HG03097 (cell line): ENCODE measurements around the gene AMY2B.
"Not testable (repeated sequence)": the region's sequence is repeated elsewhere in the genome, so short reads cannot be mapped to it uniquely, and the experiment has no call there.

Experiments used
- ATAC-seq: cut with Tn5 transposase; IDR thresholded peaks from one replicate; pipeline ENCODE4 v1.9.1; 2021; ENCODE audit not compliant: unreplicated experiment, low FRiP score

AMY2B gene

GRCh38 chr1:103571289-103571688 lies at the start of gene AMY2B:
Gene AMY2B (plus strand): TSS chr1:103571589. CDS start chr1:103571603, 14 bp downstream.
- not testable (repeated sequence) for ATAC-seq

- ATAC-seq = no peak
These were observed 48.0 kb upstream of the AMY2B start for GRCh38 chr1:103523346-103523745.

- ATAC-seq = peak; percentile 43
These were observed 46.2 kb upstream of the AMY2B start for GRCh38 chr1:103525114-103525606.

- peak; percentile 71 for ATAC-seq
These were observed 45.5 kb upstream of the AMY2B start, which contains the start of gene RNPC3 for GRCh38 chr1:103525607-103526507. Gene RNPC3 (plus strand): TSS chr1:103525699. CDS start chr1:103526071, 372 bp downstream.

DNA sequence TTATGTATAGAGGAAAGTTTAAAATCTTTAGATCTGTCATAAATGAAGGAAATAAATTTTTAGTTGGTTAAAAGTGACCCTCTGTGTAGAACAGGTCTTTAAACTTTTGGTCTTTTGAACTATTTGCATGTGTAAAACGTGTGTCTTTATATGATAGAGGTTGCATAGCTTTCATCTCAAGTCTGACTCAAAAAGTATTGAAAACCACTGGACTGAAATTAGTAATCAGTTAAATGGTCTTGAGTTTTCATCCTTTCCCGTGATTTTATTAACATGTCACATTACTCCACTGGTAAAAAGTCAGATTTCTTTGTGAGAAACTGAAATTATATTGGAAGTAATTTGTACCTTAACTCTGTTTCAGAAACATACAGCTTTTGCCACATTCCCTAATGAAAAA lies 44.1 kb upstream of the AMY2B start:
- no peak for ATAC-seq

GRCh38 chr1:103529746-103530145 lies 41.6 kb upstream of the AMY2B start:
- ATAC-seq = no peak

DNA sequence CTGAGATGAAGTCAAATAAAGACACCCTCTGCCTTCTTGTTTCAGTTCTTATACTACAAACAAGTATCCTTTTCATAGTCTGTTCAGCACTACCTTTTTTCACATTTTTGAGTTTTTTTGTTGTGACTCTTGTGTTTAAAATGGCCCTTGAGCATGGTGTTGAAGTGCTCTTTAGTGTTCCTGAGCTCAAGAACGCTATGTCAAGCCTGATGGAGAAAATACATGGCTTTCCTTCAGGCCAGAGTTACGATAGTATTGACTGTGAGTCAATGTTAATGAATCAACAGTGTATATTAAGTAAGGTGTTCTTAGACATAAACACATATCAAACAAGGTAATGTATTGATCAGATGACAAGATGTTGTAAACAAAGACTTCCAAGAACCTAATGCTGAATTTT lies 33.2 kb upstream of the AMY2B start:
- ATAC-seq = no peak

DNA sequence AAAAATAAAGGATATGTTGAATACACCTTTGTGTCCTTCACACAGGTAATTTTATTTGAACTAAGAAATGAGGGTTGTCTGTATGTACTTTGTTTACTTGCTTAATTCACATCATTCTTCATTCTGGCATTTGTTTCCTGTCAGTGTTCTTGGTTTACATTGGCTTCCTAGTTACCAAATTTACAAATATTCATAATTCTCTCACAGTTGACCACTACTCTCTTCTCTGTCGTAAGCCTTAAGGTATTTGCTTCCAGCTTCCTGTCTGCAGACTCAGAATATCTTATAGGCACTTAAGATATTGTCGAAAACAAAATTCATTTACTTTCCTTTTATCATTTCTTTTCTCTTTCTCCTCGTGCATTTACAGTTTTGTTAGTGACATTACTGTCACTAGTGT lies 30.0 kb upstream of the AMY2B start:
- ATAC-seq = no peak

GRCh38 chr1:103546496-103546895 lies 24.9 kb upstream of the AMY2B start:
- no peak for ATAC-seq

GRCh38 chr1:103547840-103548239 lies 23.5 kb upstream of the AMY2B start:
- ATAC-seq = no peak

GRCh38 chr1:103560427-103560826 lies 11.0 kb upstream of the AMY2B start:
- ATAC-seq = no peak

- ATAC-seq = not testable (repeated sequence)
These were observed 10.3 kb upstream of the AMY2B start for GRCh38 chr1:103561124-103561523.

DNA sequence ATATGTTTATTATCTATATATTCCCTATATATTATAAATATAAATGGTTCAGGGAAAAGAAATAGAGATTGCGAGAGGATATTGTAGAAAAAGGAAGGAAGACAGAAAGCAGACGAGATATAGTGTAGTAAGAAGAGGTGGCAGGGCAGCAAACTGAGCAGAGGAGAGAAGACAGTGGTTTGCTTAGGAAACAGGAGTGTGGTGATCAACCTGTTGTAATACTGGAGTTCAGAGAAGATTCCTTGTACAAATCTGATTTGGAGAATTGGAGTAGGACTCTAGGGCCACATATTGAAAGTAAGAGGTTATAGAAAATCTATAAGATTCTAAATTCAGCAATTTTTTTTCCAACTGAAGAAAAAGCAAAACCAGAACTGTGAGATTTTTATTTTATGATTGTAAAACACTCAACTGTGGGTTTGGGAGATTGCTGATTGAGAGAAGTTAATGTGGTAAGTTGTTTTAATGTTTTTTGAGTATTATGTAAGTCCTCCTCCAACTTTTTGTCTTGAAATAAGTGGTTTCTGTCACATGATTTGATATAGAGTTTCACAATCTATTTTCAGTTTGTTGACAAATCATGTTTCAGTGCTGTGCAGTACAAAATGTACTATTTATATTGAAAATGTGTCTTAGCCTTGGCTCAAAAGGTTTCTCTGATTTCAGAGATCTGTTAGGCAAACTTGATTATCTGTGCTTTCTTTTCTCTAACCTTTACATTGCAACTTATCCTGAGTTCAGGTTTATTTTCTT lies 9.6 kb upstream of the AMY2B start:
- ATAC-seq = peak; percentile 61

DNA sequence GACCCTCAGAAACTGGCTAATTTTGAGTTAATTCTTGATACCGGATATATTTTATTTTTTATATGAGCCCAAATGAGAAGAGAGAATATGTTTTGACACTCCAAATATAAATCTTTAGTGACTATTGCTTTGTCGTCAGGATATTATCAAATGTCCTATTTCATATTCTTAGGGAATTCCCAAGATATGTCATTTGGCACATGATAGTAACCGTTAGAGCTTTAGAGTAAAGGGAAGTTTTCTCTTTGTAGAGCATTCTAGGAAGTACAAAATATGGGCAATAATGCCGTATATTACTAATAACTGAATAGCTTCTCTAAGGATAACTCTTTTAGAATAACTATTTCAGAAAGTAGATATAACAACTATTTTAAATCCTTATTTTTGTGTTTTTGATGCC lies 8.3 kb upstream of the AMY2B start:
- ATAC-seq = no peak

- no peak for ATAC-seq
These were observed 1.9 kb upstream of the AMY2B start for GRCh38 chr1:103569493-103569892.

- no peak for ATAC-seq
These were observed 4.7 kb downstream of the AMY2B start for GRCh38 chr1:103576065-103576464.

GRCh38 chr1:103576784-103577183 lies 5.4 kb downstream of the AMY2B start:
- ATAC-seq = not testable (repeated sequence)

- no peak for ATAC-seq
These were observed 11.1 kb downstream of the AMY2B start for GRCh38 chr1:103582464-103582863.

DNA sequence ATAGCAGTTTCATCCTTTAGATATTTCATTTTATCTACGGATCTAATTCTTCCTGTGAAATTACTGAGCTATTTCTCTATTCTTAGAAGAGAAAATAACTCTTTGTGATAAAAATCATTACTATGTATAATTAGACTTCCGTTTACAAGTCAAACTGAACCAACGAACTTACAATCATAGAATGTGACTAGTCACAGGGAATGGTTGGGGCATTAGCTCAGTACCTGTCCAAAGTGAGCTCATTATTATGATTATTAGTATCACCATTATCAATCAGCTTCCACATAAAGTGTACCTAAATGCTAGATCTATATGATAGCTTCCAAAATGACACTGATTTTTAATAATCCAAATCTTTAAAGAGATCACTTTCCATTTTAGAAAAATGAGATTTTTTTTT lies 12.5 kb downstream of the AMY2B start:
- no peak for ATAC-seq

DNA sequence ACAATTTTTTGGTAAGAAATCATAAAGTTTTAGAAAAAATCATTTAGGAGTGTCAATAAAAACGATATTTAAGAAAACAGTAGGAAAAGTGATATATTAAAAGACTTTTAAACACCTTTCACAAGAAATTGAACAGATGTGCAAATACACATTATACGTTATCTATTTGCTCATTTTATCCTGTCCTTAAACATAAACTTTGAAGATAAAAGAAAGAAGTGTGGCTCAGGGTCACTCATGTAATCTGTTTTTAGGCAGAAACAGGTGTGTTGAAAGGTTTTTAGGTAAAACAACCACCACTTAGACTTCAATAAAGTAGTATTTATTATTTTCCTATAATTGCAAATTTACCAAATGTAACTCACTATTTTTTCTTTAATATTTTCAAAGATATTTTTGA lies 13.1 kb downstream of the AMY2B start:
- no peak for ATAC-seq

GRCh38 chr1:103602740-103603139 lies 31.4 kb downstream of the AMY2B start:
- ATAC-seq = not testable (repeated sequence)
